Esophagus muscularis mucosa (tissue), 4 donors: Measurements from ENCODE around the gene COL4A6. TPM values are rescaled to one million over a fixed set of nuclear protein-coding genes. Genes with fewer than 3 reads are reported as not detected.

Experiments used
- DNase-seq: peaks from one replicate; pipeline ENCODE4 v3.0.0-alpha.2; 2017; ENCODE audit errors: extremely low spot score
- H3K27ac ChIP-seq, 4 donors: fragments of 200-600 bp; sonication (generic); replicated peaks in 1 of 4; 1 replicate in 3 of 4; 2 replicates in 1 of 4; pipeline ENCODE4 v1.5.1; 2016 to 2019; ENCODE audit warnings: mild to moderate bottlenecking in 1 of 4
- H3K27me3 ChIP-seq, 4 donors: fragments of 200-600 bp; sonication (generic); one replicate each; pipeline versions ENCODE4 v1.5.1 to v1.6.0; 2016 to 2019
- H3K36me3 ChIP-seq, 4 donors: fragments of 200-600 bp; sonication (generic); one replicate each; pipeline ENCODE4 v1.5.1; 2016 to 2019
- H3K4me1 ChIP-seq, 4 donors: fragments of 200-600 bp; sonication (generic); one replicate each; pipeline ENCODE4 v1.5.1; 2016 to 2019
- H3K4me3 ChIP-seq, 4 donors: fragments of 200-600 bp; sonication (generic); 1 replicate in 2 of 4; 2 replicates in 2 of 4; pipeline ENCODE4 v1.5.1; 2016 to 2019; ENCODE audit warnings: mild to moderate bottlenecking in 4 of 4, moderate library complexity in 1 of 4
- H3K9me3 ChIP-seq, 4 donors: fragments of 200-600 bp; sonication (generic); 1 replicate in 3 of 4; 2 replicates in 1 of 4; pipeline ENCODE4 v1.5.1; 2016 to 2019
- CTCF ChIP-seq, 3 experiments: fragments of 200-600 bp in 2 of 3; fragments of 450-650 bp in 1 of 3; sonication (generic) in 2 of 3; IDR thresholded peaks; one replicate each; pipeline ENCODE4 v1.5.1; 2017 to 2019; ENCODE audit warnings: antibody characterized with exemption in 3 of 3, mild to moderate bottlenecking in 2 of 3, moderate library complexity in 1 of 3
- EP300 ChIP-seq: sonication (generic); formaldehyde crosslinking; IDR thresholded peaks from one replicate; pipeline ENCODE4 v1.6.1; 2017; ENCODE audit warnings: antibody characterized with exemption
- POLR2A ChIP-seq: fragments of 450-650 bp; IDR thresholded peaks from one replicate; pipeline ENCODE4 v1.6.1; 2017; ENCODE audit warnings: antibody characterized with exemption, moderate library complexity, mild to moderate bottlenecking, low read depth
- POLR2AphosphoS5 ChIP-seq, 2 donors: sonication (generic); formaldehyde crosslinking; IDR thresholded peaks; one replicate each; pipeline ENCODE4 v1.6.1; 2017; ENCODE audit warnings: antibody characterized with exemption in 2 of 2
- WGBS: methylation state at CpG from one replicate; pipeline ENCODE4 v1.1.5; 2018; 5-methylcytosine and 5-hydroxymethylcytosine counted together
- intact Hi-C: fragments of 100-400 bp; cut with DNase I; formaldehyde crosslinking; loops from one replicate; pipeline ENCODE4 v1.15.1; 2023
- total RNA-seq, 4 donors: library from RNA; depleted of rRNA; stranded (reverse); fragments of >200 nt; gene quantifications; one replicate each; pipeline versions ENCODE4 v1.1.0 to v1.2.1, GENCODE V29; 2016

Gene COL4A6
- total RNA-seq, 4 donors from 2014 or later = 126 to 192 (median 164) TPM

DNA sequence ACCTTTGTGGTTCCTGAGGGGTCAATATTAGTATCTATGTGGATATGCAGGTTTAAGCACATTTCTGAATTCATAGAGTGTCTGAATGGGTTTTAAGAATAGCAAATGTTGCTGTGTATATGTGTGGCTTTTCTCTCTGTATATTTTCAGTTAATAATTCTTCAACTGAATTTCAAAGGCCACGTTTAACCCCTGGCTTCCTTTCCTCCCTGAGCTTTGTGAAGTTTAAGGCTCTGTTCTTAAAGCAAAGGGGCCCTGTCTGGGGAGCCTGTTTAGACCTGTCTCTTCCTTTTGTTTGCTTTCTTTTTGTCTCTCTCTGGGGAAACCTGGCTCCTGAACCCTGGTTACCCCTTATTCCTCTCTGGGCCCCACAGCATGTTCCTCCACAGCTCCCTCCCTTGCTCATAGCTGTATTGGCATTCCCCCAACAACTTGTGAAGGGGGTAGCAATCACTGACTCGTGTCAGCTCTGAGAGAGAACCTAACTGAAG is 139.1 kb downstream of the COL4A6 start:
- intact Hi-C loops = no loop called here
- H3K9me3 ChIP-seq = no peaks in the 10 kb centered on the region
- TF ChIP-seq CTCF (IDR thresholded peaks at IDR 0.05) (no peak), EP300 (no peak), POLR2A (no peak), POLR2AphosphoS5 (IDR thresholded peaks at IDR 0.05) (no peak)
- H3K4me3 ChIP-seq = no peak overlapping the region
- H3K27ac ChIP-seq = peak overlapping the region; percentile 73 to 78 (median 76)
- H3K27me3 ChIP-seq = no peaks in the 10 kb centered on the region
- WGBS = 9% methylated on average over 2 of the region's 2 CpGs
- DNase-seq = no peak
- H3K4me1 ChIP-seq = peaks cover 0 to 63% (median 31%) of the 10 kb centered on the region in 4 donors
- H3K36me3 ChIP-seq = no peaks in the 10 kb centered on the region

GRCh38 chrX:108298165-108298602 is 140.0 kb downstream of the COL4A6 start:
- no peaks in the 10 kb centered on the region for H3K9me3 ChIP-seq
- no peak for DNase-seq
- H3K27me3 ChIP-seq = no peaks in the 10 kb centered on the region
- TF ChIP-seq EP300 = no peak
- TF ChIP-seq CTCF (IDR thresholded peaks at IDR 0.05) = no peak
- TF ChIP-seq POLR2A = no peak
- no peak for TF ChIP-seq POLR2AphosphoS5 (IDR thresholded peaks at IDR 0.05)
- H3K4me3 ChIP-seq = no peak overlapping the region
- H3K27ac ChIP-seq = peak overlapping the region; percentile 73 to 78 (median 76)
- peaks cover 0 to 63% (median 21%) of the 10 kb centered on the region in 4 donors for H3K4me1 ChIP-seq
- intact Hi-C loops = no loop called here
- WGBS = 65% methylated on average over 10 of the region's 18 CpGs
- H3K36me3 ChIP-seq = no peaks in the 10 kb centered on the region

DNA sequence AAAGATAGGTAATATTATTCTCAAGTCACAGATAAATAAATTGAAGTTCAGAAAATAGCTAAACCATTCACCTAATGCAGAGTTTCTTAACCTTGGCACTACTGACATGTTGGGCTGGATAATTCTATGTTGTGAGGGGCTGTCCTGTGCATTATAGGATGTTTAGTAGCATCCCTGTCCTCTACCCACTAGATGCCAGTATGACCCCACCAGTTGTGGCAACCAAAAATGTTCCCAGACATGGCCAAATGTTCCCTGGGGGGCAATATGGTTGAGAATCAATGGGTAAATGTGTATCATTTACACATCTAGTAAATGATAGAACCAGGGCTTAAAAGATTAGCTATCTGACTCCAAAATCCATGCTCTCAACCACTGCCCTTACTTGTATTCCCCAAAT is 140.9 kb downstream of the COL4A6 start:
- intact Hi-C loops = no loop called here
- H3K4me3 ChIP-seq = no peak overlapping the region
- TF ChIP-seq EP300 (no peak), POLR2AphosphoS5 (IDR thresholded peaks at IDR 0.05) (no peak), CTCF (IDR thresholded peaks at IDR 0.05) (no peak), POLR2A (no peak)
- no peak for DNase-seq
- H3K27ac ChIP-seq = peak overlapping the region; percentile 73 to 78 (median 76)
- no peaks in the 10 kb centered on the region for H3K27me3 ChIP-seq
- peaks cover 0 to 3% (median 0%) of the 10 kb centered on the region in 4 donors for H3K9me3 ChIP-seq
- no peaks in the 10 kb centered on the region for H3K36me3 ChIP-seq
- peaks cover 0 to 58% (median 19%) of the 10 kb centered on the region in 4 donors for H3K4me1 ChIP-seq

DNA sequence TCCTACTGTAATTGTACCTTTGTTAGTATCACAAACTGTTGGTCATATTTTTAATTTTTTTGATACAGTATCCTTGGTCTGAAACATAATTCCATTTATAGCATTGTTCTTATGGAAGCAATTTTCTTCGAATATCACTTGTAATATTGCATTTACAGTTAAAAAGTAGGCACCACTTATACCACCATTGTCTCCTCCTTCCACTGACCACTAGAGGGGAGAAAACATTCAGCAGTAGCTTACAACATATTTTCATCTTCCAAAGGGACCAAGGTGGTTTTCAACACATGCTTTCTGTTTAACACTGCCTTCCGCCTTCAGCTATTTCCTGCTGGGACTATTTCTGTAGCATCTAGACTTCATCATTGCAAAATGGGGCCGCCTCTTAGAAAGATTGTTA is 146.2 kb downstream of the COL4A6 start:
- TF ChIP-seq EP300 = no peak
- Histone ChIP-seq H3K36me3 (no peaks in the 10 kb centered on the region), H3K4me3 (no peak overlapping the region), H3K9me3 (peaks cover 0 to 9% (median 0%) of the 10 kb centered on the region in 4 donors), H3K27ac (peak overlapping the region in 1 of 4 donors; percentile 47), H3K4me1 (peaks cover 0 to 40% (median 8%) of the 10 kb centered on the region in 4 donors), H3K27me3 (no peaks in the 10 kb centered on the region)
- DNase-seq = no peak
- WGBS = 87% methylated on average over 3 of the region's 3 CpGs
- intact Hi-C loops = no loop called here

DNA sequence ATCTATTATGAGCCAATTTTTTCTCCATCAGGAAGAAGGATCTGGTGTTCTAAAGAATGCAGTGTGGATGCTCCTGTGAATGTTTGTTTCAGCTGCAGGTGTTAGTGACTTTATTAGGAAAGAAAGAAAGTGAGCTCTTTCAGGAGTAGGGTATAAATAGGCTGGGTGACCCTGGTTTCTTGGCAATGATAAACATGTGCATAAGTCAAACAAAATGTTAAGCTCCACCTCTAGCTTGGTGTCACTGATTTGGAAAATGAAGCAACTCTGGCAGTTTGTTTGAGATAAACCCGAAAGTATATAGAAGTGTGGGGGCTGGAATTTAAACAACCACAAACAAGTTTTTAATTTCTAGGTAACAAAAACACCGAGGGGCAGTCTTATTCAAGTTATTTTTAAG is 152.3 kb downstream of the COL4A6 start:
- H3K9me3 ChIP-seq = no peaks in the 10 kb centered on the region
- intact Hi-C loops = no loop called here
- H3K4me1 ChIP-seq = peaks cover 0 to 29% (median 14%) of the 10 kb centered on the region in 4 donors
- no peaks in the 10 kb centered on the region for H3K27me3 ChIP-seq
- TF ChIP-seq POLR2AphosphoS5 (IDR thresholded peaks at IDR 0.05) = no peak
- TF ChIP-seq CTCF (IDR thresholded peaks at IDR 0.05) = no peak
- TF ChIP-seq POLR2A = no peak
- no peak for TF ChIP-seq EP300
- no peaks in the 10 kb centered on the region for H3K36me3 ChIP-seq
- no peak for DNase-seq
- H3K27ac ChIP-seq = peak overlapping the region; percentile 59 to 80 (median 76)
- H3K4me3 ChIP-seq = no peak overlapping the region
- 41% methylated on average over 2 of the region's 2 CpGs for WGBS
